Astrocyte (in vitro differentiated cells and primary cell): ENCODE measurements around the gene EDN2. TPM values are rescaled to one million over a fixed set of nuclear protein-coding genes. Genes with fewer than 3 reads are reported as not detected.

ENCODE experiments used
- DNase-seq: peaks from one replicate; pipeline ENCODE4 v3.0.0-alpha.2; 2010; ENCODE audit warnings: low read depth
- FAIRE-seq: peaks from 2 replicates; lab custom pipeline; 2011; peaks lifted over from hg19 to GRCh38; lab: Jason Lieb, UNC
- H2AFZ ChIP-seq: 2 replicates; pipeline ENCODE4 v1.6.0; 2012; ENCODE audit warnings: low read depth, low read length, inconsistent platforms
- H3K27ac ChIP-seq: 2 replicates; pipeline ENCODE4 v1.5.1; 2011; ENCODE audit warnings: low read depth, low read length, inconsistent platforms
- H3K27me3 ChIP-seq: 2 replicates; pipeline ENCODE4 v1.6.0; 2011; ENCODE audit warnings: low read length, inconsistent platforms; ENCODE audit not compliant: insufficient read depth
- H3K36me3 ChIP-seq: 2 replicates; pipeline ENCODE4 v1.5.1; 2011; ENCODE audit warnings: low read length, inconsistent platforms; ENCODE audit not compliant: insufficient read depth
- H3K4me1 ChIP-seq: 2 replicates; pipeline ENCODE4 v1.5.1; 2011; ENCODE audit warnings: low read length, inconsistent platforms; ENCODE audit not compliant: insufficient read depth
- H3K4me2 ChIP-seq: 2 replicates; pipeline ENCODE4 v1.6.0; 2012; ENCODE audit warnings: low read length, inconsistent platforms
- H3K4me3 ChIP-seq: 2 replicates; pipeline ENCODE4 v1.5.1; 2011; ENCODE audit warnings: low read depth, mild to moderate bottlenecking, low read length, inconsistent platforms; ENCODE audit not compliant: insufficient read depth
- H3K79me2 ChIP-seq: 2 replicates; pipeline ENCODE4 v1.6.0; 2012; ENCODE audit warnings: mild to moderate bottlenecking, low read length, inconsistent platforms; ENCODE audit not compliant: insufficient read depth
- H3K9ac ChIP-seq: 2 replicates; pipeline ENCODE4 v1.6.0; 2012; ENCODE audit warnings: mild to moderate bottlenecking, low read length, inconsistent platforms
- H3K9me3 ChIP-seq: 2 replicates; pipeline ENCODE4 v1.5.1; 2012; ENCODE audit warnings: low read depth, mild to moderate bottlenecking, low read length, inconsistent platforms; ENCODE audit not compliant: insufficient read depth
- H4K20me1 ChIP-seq: 2 replicates; pipeline ENCODE4 v1.6.0; 2012; ENCODE audit warnings: low read length, inconsistent platforms; ENCODE audit not compliant: insufficient read depth
- H3K27ac Mint-ChIP-seq: one replicate; pipeline ENCODE4 v1.8.0; 2021; ENCODE audit warnings: mild to moderate bottlenecking, mixed read lengths; ENCODE audit not compliant: unreplicated experiment
- H3K27me3 Mint-ChIP-seq: one replicate; pipeline ENCODE4 v1.8.0; 2021; ENCODE audit warnings: low read depth, mixed read lengths; ENCODE audit not compliant: unreplicated experiment
- H3K36me3 Mint-ChIP-seq: one replicate; pipeline ENCODE4 v1.8.0; 2021; ENCODE audit warnings: low read depth, mixed read lengths; ENCODE audit not compliant: unreplicated experiment
- H3K4me1 Mint-ChIP-seq: one replicate; pipeline ENCODE4 v1.8.0; 2021; ENCODE audit warnings: low read depth, mixed read lengths; ENCODE audit not compliant: unreplicated experiment
- H3K4me3 Mint-ChIP-seq: one replicate; pipeline ENCODE4 v1.8.0; 2021; ENCODE audit warnings: mild to moderate bottlenecking, moderate library complexity, mixed read lengths; ENCODE audit not compliant: unreplicated experiment
- H3K9me3 Mint-ChIP-seq: one replicate; pipeline ENCODE4 v1.8.0; 2021; ENCODE audit warnings: mild to moderate bottlenecking, mixed read lengths; ENCODE audit not compliant: unreplicated experiment
- EZH2 ChIP-seq: IDR thresholded peaks from 2 replicates; pipeline ENCODE4 v1.6.1; 2012; ENCODE audit warnings: mild to moderate bottlenecking, low read length, inconsistent platforms; ENCODE audit not compliant: insufficient read depth
- total RNA-seq: library from RNA; stranded (reverse); gene quantifications from 2 replicates; pipeline ENCODE4 v1.2.1, GENCODE V29; 2021
- TF ChIP-seq, protein P1 (sequence below): IDR thresholded peaks from 2 replicates; pipeline ENCODE4 v1.5.1; 2011; ENCODE audit warnings: low read depth, mild to moderate bottlenecking, inconsistent platforms, low read length, moderate library complexity; ENCODE audit not compliant: insufficient read depth

The EDN2 gene
- total RNA-seq, 1 donor from 2014 or later, result 0.45 TPM

GRCh38 chr1:41508290-41508689, 23.8 kb upstream of the EDN2 start:
- TF ChIP-seq, protein P1, sequence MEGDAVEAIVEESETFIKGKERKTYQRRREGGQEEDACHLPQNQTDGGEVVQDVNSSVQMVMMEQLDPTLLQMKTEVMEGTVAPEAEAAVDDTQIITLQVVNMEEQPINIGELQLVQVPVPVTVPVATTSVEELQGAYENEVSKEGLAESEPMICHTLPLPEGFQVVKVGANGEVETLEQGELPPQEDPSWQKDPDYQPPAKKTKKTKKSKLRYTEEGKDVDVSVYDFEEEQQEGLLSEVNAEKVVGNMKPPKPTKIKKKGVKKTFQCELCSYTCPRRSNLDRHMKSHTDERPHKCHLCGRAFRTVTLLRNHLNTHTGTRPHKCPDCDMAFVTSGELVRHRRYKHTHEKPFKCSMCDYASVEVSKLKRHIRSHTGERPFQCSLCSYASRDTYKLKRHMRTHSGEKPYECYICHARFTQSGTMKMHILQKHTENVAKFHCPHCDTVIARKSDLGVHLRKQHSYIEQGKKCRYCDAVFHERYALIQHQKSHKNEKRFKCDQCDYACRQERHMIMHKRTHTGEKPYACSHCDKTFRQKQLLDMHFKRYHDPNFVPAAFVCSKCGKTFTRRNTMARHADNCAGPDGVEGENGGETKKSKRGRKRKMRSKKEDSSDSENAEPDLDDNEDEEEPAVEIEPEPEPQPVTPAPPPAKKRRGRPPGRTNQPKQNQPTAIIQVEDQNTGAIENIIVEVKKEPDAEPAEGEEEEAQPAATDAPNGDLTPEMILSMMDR, result no peak
- no peak for TF ChIP-seq EZH2
- Histone ChIP-seq H3K27me3 (no peaks in the 10 kb centered on the region), H3K79me2 (no peaks in the 10 kb centered on the region), H3K4me1 (peaks cover 6% of the 10 kb centered on the region), H3K27ac (no peak overlapping the region), H3K4me3 (no peak overlapping the region), H3K4me2 (no peak overlapping the region), H2AFZ (no peak overlapping the region), H3K9ac (no peak overlapping the region), H4K20me1 (no peaks in the 10 kb centered on the region), H3K36me3 (peaks cover 3% of the 10 kb centered on the region), H3K9me3 (no peaks in the 10 kb centered on the region)
- Mint-ChIP-seq H3K4me3 (no peak overlapping the region), H3K4me1 (peaks cover 9% of the 10 kb centered on the region), H3K36me3 (peaks cover 13% of the 10 kb centered on the region), H3K9me3 (no peaks in the 10 kb centered on the region), H3K27me3 (peaks cover 10% of the 10 kb centered on the region), H3K27ac (no peak overlapping the region)
- DNase-seq (no peak), FAIRE-seq (no peak)

DNA sequence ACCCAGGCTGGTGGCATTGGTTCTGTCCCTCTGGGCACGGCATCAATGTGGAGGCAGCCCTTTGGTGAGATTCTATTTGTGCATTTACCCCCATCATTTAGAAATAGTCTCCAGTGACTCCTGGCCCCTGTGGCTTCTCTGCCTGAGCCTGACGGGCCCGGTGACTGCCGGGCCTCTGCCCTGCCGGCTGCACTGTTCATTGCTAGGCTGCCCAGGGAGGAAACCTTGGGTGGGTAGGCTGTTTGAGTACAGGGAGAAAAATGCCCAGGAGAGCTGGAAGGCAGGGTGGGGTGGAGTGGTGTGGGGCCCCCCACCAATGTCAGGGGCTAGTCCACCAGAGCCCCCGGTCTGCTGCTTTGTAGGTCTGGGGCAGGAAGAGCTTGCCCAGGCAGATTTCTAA, 23.4 kb upstream of the EDN2 start:
- Mint-ChIP-seq H3K4me1 (peaks cover 9% of the 10 kb centered on the region), H3K4me3 (no peak overlapping the region), H3K27ac (no peak overlapping the region), H3K27me3 (peaks cover 10% of the 10 kb centered on the region), H3K9me3 (no peaks in the 10 kb centered on the region), H3K36me3 (peaks cover 13% of the 10 kb centered on the region)
- H3K4me2 ChIP-seq, result no peak overlapping the region
- H3K27ac ChIP-seq, result no peak overlapping the region
- no peaks in the 10 kb centered on the region for H4K20me1 ChIP-seq
- no peak overlapping the region for H3K4me3 ChIP-seq
- TF ChIP-seq EZH2, result no peak
- TF ChIP-seq, protein P1, result no peak
- no peak for DNase-seq
- no peak overlapping the region for H3K9ac ChIP-seq
- H3K9me3 ChIP-seq, result no peaks in the 10 kb centered on the region
- H3K79me2 ChIP-seq, result no peaks in the 10 kb centered on the region
- no peak for FAIRE-seq
- H3K27me3 ChIP-seq, result no peaks in the 10 kb centered on the region
- H3K4me1 ChIP-seq, result peaks cover 6% of the 10 kb centered on the region
- no peak overlapping the region for H2AFZ ChIP-seq
- peaks cover 3% of the 10 kb centered on the region for H3K36me3 ChIP-seq

DNA sequence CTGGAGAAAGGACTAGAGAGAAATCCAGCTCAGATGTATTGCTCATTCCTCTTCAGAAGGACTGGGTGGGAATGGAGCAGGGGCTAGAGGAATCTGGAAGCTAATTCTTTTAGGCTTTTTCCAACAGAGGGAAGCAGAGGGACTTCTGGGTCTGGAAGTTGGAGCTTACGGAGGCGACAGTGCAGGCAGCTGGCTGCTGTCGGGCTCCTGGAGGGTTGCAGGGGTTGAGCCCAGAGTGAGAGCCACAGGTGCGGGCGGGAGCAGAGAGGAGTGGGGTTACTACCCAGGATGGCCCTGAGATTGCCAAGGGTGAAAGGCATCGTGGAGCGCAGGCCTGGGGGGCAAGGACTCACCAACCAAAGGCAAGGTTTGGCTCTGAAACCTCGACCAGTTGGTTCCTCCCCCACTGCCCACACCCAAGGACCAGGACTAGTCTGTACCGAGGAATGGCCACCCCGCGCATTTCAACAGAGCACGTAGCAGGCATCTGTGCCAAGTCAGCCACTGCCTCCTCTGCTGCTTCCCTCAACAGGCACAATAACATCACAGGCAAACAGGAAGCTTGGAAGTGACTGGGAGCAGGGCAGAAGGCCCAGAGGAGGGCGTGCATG, 22.7 kb upstream of the EDN2 start:
- no peaks in the 10 kb centered on the region for H3K9me3 Mint-ChIP-seq
- Histone ChIP-seq H3K4me1 (peaks cover 6% of the 10 kb centered on the region), H2AFZ (no peak overlapping the region), H3K27me3 (no peaks in the 10 kb centered on the region), H3K9me3 (no peaks in the 10 kb centered on the region), H3K36me3 (no peaks in the 10 kb centered on the region), H3K79me2 (no peaks in the 10 kb centered on the region), H3K9ac (no peak overlapping the region), H3K4me3 (no peak overlapping the region), H4K20me1 (no peaks in the 10 kb centered on the region), H3K27ac (no peak overlapping the region), H3K4me2 (no peak overlapping the region)
- H3K27ac Mint-ChIP-seq, result no peak overlapping the region
- H3K4me3 Mint-ChIP-seq, result no peak overlapping the region
- no peak for FAIRE-seq
- peaks cover 11% of the 10 kb centered on the region for H3K36me3 Mint-ChIP-seq
- H3K4me1 Mint-ChIP-seq, result peaks cover 9% of the 10 kb centered on the region
- H3K27me3 Mint-ChIP-seq, result peaks cover 10% of the 10 kb centered on the region
- no peak for TF ChIP-seq EZH2
- TF ChIP-seq, protein P1, result no peak
- no peak for DNase-seq
